GM19467 (cell line): ENCODE measurements around the gene EGR2.

Source experiments
- ATAC-seq: cut with Tn5 transposase; IDR thresholded peaks from one replicate; pipeline ENCODE4 v1.9.1; 2021; ENCODE audit warnings: mild to moderate bottlenecking, moderate library complexity; ENCODE audit not compliant: unreplicated experiment

EGR2 gene

GRCh38 chr10:62816331-62817120, at the start of gene EGR2:
TSS of gene EGR2 (minus strand) at chr10:62816366. CDS start at chr10:62816029, 337 bp downstream.
- peak; percentile 72 for ATAC-seq

- ATAC-seq = no peak
Measured at GRCh38 chr10:62862447-62862846, 46.3 kb upstream of the EGR2 start.

- no peak for ATAC-seq
Measured at GRCh38 chr10:62861507-62861906, 45.3 kb upstream of the EGR2 start.

GRCh38 chr10:62860946-62861345, 44.8 kb upstream of the EGR2 start:
- no peak for ATAC-seq

- no peak for ATAC-seq
Measured at GRCh38 chr10:62858364-62858763, 42.2 kb upstream of the EGR2 start.

- no peak for ATAC-seq
Measured at GRCh38 chr10:62856021-62856420, 39.9 kb upstream of the EGR2 start.

- ATAC-seq = peak; percentile 19
Measured at GRCh38 chr10:62853710-62854109, 37.5 kb upstream of the EGR2 start.

GRCh38 chr10:62852961-62853702, 37.0 kb upstream of the EGR2 start:
- ATAC-seq = peak; percentile 70

GRCh38 chr10:62851442-62851841, 35.3 kb upstream of the EGR2 start:
- no peak for ATAC-seq

- no peak for ATAC-seq
Measured at GRCh38 chr10:62850646-62851045, 34.5 kb upstream of the EGR2 start.

- ATAC-seq = no peak
Measured at GRCh38 chr10:62847433-62847832, 31.3 kb upstream of the EGR2 start.

- no peak for ATAC-seq
Measured at GRCh38 chr10:62844280-62845011, 28.3 kb upstream of the EGR2 start.

- ATAC-seq = no peak
Measured at GRCh38 chr10:62843600-62843999, 27.4 kb upstream of the EGR2 start.

GRCh38 chr10:62842983-62843382, 26.8 kb upstream of the EGR2 start:
- no peak for ATAC-seq

GRCh38 chr10:62839590-62839989, 23.4 kb upstream of the EGR2 start:
- no peak for ATAC-seq

- no peak for ATAC-seq
Measured at GRCh38 chr10:62831346-62831745, 15.2 kb upstream of the EGR2 start.

- ATAC-seq = no peak
Measured at GRCh38 chr10:62830679-62831078, 14.5 kb upstream of the EGR2 start.

GRCh38 chr10:62829622-62830021, 13.5 kb upstream of the EGR2 start:
- no peak for ATAC-seq

GRCh38 chr10:62826273-62826672, 10.1 kb upstream of the EGR2 start:
- no peak for ATAC-seq

GRCh38 chr10:62820586-62820985, 4.4 kb upstream of the EGR2 start:
- ATAC-seq = no peak

- no peak for ATAC-seq
Measured at GRCh38 chr10:62819141-62819920, 3.2 kb upstream of the EGR2 start.
